Left ventricle myocardium inferior (tissue), 1 donor: Measurements from ENCODE around the gene C1orf159. TPM values are rescaled to one million over a fixed set of nuclear protein-coding genes. Genes with fewer than 3 reads are reported as not detected.

Experiments
- DNase-seq: peaks from one replicate; pipeline ENCODE4 v3.0.0-alpha.2; 2020
- H3K27ac ChIP-seq: fragments of 200-600 bp; replicated peaks from 2 replicates; pipeline ENCODE4 v1.8.0; 2021
- H3K27me3 ChIP-seq: fragments of 200-600 bp; 2 replicates; pipeline ENCODE4 v1.8.0; 2021; ENCODE audit warnings: low read depth
- H3K36me3 ChIP-seq: fragments of 200-600 bp; 2 replicates; pipeline ENCODE4 v1.8.0; 2021
- H3K4me1 ChIP-seq: fragments of 200-600 bp; 2 replicates; pipeline ENCODE4 v1.8.0; 2021
- H3K4me3 ChIP-seq: fragments of 200-600 bp; 2 replicates; pipeline ENCODE4 v1.8.0; 2021; ENCODE audit warnings: mild to moderate bottlenecking, moderate library complexity
- H3K9me3 ChIP-seq: fragments of 200-600 bp; replicated peaks from 2 replicates; pipeline ENCODE4 v1.8.0; 2021
- intact Hi-C: fragments of 100-400 bp; cut with micrococcal nuclease; formaldehyde crosslinking; loops from one replicate; pipeline ENCODE4 v1.11.0; 2022
- total RNA-seq: library from RNA; stranded (reverse); fragmentation: NEBNext Ultra II Directional; extraction: Animal tissue kit (Norgen Biotek cat#: 25700); gene quantifications from one replicate; pipeline ENCODE4 v1.2.1, GENCODE V29; 2021
- TF ChIP-seq, protein P1 (sequence below): fragments of 200-600 bp; IDR thresholded peaks from 2 replicates; pipeline ENCODE4 v1.8.0; 2021; ENCODE audit warnings: antibody characterized with exemption, mild to moderate bottlenecking, borderline replicate concordance
- donor health status: DM: no; HTN: yes; CAD: no; lungs with severe emphysema.

C1orf159 gene
- total RNA-seq, 1 donor from 2014 or later = 3.8 TPM

DNA sequence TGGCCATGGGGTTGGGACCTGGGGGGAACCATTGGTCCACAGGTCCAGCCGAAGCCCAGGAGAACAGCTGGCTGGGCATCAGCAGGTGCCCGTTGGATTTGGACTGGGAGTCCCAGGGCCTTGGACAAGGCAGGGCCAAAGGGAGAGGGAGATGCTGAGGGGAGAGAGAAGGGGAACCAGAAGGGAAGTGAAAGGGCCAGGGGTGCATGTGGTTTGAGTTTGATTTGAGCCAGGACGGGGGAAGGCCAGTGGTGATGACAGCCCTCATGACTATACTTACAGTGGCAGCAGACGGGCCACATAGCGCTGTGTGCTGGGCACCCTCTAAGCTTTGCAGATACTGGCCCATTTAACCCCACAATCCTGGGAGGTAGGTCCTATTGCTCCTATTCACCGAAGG is 77.2 kb downstream of the C1orf159 start:
- TF ChIP-seq, protein P1, sequence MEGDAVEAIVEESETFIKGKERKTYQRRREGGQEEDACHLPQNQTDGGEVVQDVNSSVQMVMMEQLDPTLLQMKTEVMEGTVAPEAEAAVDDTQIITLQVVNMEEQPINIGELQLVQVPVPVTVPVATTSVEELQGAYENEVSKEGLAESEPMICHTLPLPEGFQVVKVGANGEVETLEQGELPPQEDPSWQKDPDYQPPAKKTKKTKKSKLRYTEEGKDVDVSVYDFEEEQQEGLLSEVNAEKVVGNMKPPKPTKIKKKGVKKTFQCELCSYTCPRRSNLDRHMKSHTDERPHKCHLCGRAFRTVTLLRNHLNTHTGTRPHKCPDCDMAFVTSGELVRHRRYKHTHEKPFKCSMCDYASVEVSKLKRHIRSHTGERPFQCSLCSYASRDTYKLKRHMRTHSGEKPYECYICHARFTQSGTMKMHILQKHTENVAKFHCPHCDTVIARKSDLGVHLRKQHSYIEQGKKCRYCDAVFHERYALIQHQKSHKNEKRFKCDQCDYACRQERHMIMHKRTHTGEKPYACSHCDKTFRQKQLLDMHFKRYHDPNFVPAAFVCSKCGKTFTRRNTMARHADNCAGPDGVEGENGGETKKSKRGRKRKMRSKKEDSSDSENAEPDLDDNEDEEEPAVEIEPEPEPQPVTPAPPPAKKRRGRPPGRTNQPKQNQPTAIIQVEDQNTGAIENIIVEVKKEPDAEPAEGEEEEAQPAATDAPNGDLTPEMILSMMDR = no peak
- intact Hi-C loops = no loop called here
- Histone ChIP-seq H3K27ac (no peak overlapping the region), H3K4me1 (peaks cover 30% of the 10 kb centered on the region), H3K27me3 (peaks cover 49% of the 10 kb centered on the region), H3K36me3 (peaks cover 2% of the 10 kb centered on the region), H3K4me3 (no peak overlapping the region), H3K9me3 (no peaks in the 10 kb centered on the region)
- DNase-seq = no peak

DNA sequence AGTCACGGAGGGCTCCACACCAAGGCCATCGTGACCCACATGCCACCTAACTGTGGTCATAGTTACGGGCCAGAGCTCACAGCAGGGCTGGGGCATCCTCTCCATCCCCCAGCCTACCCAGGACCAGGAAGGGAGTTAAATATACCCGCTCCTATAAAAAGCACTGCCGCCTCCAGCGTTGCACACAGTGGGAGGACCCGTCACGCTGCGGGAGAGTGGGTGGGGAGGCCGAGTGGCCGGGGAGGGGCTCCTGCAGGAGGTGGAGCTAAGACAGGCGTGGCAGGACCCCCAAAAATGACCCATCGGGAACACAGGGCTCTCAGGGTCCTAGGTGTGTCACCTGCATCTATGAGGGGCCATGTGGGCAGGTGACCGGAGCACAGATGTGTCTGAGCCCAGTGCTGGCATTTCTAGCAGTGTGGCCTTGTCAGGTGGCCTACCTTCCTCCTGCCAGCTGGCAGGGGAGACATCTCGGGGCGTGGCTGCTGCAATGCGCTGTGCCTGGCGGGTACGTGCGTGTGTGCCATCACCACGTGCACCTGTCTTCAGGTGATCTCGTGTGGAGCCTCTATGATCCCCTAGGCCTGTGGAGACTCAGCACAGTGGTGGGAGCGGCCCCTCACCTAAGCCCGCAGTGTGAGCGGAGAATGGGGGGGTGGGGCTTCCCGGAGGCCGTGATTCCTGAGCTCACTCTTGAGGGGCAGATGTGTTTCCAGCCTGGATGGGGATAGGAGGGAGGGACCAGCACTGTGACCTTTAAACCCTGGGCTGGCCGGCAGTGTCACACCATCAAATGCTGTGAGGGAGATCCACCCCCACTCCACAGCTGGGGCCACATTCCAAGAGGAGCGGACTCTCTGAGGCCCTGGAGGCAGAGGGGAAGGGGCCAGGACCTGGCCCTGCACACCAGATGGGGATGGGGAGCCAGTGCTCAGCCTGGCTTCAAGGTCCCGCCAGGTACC is 78.2 kb downstream of the C1orf159 start:
- H3K9me3 ChIP-seq = no peaks in the 10 kb centered on the region
- DNase-seq = no peak
- no peak overlapping the region for H3K4me3 ChIP-seq
- H3K4me1 ChIP-seq = peaks cover 38% of the 10 kb centered on the region
- intact Hi-C loops = no loop called here
- H3K27ac ChIP-seq = no peak overlapping the region
- no peaks in the 10 kb centered on the region for H3K36me3 ChIP-seq
- TF ChIP-seq, protein P1 = no peak
- peaks cover 58% of the 10 kb centered on the region for H3K27me3 ChIP-seq

DNA sequence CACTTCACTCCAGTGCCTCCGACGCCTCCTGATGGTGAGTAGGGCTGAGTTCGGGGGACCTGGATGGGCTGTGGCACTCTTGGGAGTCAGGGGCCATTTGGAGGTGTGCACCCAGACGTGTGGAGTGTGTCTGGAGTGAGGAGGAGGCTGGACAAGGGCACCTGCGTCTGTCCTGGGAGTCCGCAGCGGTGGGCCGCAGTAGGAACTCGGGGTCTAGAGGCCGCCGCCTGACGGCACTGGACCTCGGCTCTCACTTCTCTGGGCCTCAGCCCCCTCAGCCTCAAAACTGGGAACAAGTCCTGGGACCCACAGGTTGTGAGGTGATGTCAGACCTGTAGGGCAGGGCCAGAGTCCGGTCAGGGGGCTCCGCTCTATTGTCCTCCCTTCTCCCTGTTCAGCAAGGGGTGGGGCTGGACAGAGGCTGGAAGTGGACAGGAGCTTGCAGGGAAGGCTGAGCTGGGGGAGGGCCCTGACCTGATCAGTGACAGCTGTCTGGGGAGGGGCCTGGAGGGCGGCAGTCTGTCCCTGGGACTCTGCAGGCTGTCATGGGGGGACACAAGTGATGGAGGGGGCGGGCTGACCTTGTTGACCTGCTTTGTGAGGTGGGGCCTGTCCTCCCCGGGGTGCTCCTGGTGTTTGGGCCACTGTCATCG is 80.5 kb downstream of the C1orf159 start:
- Histone ChIP-seq H3K27me3 (peaks cover 61% of the 10 kb centered on the region), H3K9me3 (no peaks in the 10 kb centered on the region), H3K27ac (no peak overlapping the region), H3K36me3 (no peaks in the 10 kb centered on the region), H3K4me3 (no peak overlapping the region), H3K4me1 (peaks cover 45% of the 10 kb centered on the region)
- intact Hi-C loops = no loop called here
- no peak for DNase-seq
- TF ChIP-seq, protein P1 = no peak

DNA sequence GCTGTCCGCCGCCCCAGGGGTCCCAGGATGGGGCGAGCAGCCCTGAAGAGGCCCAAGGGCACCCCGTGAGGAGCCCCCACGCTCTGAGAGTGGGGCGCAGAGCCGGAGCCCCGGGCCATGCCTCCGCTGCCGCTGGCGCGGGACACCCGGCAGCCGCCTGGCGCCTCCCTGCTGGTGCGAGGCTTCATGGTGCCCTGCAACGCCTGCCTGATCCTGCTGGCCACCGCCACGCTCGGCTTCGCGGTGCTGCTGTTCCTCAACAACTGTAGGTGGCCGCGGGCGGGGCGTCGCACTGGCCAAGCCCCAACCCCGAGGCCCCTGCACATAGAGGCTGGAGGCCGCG is 81.5 kb downstream of the C1orf159 start:
- peak overlapping the region; percentile 68 for H3K4me3 ChIP-seq
- intact Hi-C loops = no loop called here
- TF ChIP-seq, protein P1 = no peak

DNA sequence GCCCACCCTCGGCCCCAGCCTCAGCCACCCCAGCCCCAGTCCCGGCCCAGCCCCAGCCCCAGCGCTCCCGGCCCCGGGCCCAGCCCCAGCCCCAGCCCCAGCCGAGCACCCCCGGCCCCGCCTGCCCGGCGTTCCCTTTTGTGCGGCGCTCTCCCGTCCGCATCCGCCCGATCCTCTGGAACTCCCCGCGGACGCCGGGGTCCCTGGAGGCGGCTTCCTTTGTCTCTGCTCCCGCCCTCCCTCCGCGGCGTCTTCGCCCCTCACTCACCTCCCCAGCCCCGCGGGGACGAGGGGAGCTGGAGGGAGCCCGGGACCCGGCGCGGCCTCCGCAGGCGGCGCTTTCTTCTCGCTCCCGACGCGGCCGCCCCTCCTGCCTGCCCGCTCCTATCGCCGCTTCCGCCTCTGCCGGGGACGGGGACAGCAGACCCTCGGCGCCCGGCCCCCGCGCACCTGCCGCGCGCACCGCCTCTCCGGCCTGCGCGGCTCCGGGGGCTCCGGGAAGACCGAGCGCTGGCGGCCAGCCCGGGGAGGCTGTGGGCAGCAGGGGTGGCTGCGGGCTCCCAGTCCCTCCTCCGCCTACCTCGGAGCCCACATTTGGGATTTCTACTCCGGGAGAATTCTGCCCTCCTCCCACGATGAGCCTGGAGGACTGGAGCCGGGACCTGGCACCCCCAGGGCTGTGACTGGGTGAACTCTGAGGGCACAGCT is 82.0 kb downstream of the C1orf159 start:
- H3K4me1 ChIP-seq = peaks cover 30% of the 10 kb centered on the region
- no peak overlapping the region for H3K27ac ChIP-seq
- H3K4me3 ChIP-seq = peak overlapping the region; percentile 68
- TF ChIP-seq, protein P1 = no peak
- no peaks in the 10 kb centered on the region for H3K9me3 ChIP-seq
- intact Hi-C loops = no loop called here
- peaks cover 56% of the 10 kb centered on the region for H3K27me3 ChIP-seq
- no peaks in the 10 kb centered on the region for H3K36me3 ChIP-seq
- no peak for DNase-seq

More for the DNA sequence above, 81.5 kb downstream of the C1orf159 start:
- H3K27ac ChIP-seq = no peak overlapping the region
- peaks cover 35% of the 10 kb centered on the region for H3K4me1 ChIP-seq
- H3K36me3 ChIP-seq = no peaks in the 10 kb centered on the region
- H3K27me3 ChIP-seq = peaks cover 61% of the 10 kb centered on the region
- no peak for DNase-seq
- no peaks in the 10 kb centered on the region for H3K9me3 ChIP-seq
